ENCODE measurements around the gene APP.
A peak's percentile ranks its signal among the peaks of the same experiment; 100 is the strongest.

Gene APP

GRCh38 chr21:25931765-25932164 lies 238.8 kb downstream of the APP start:
- no peaks in the 10 kb centered on the region for H3K9me3 ChIP-seq (ENCODE audit: control insufficient read depth, low read length)
- H3K27ac ChIP-seq: no peak overlapping the region
- H3K4me3 ChIP-seq (ENCODE audit: low read depth, low read length): no peak overlapping the region
- no peak overlapping the region for H3K4me2 ChIP-seq (ENCODE audit: low read length)
- no peaks in the 10 kb centered on the region for H3K36me3 ChIP-seq (ENCODE audit: control insufficient read depth, insufficient read depth, low read length)
- H3K9ac ChIP-seq: no peak overlapping the region
- no peaks in the 10 kb centered on the region for H3K4me1 ChIP-seq
- no peaks in the 10 kb centered on the region for H3K79me2 ChIP-seq
- no peak overlapping the region for H2AFZ ChIP-seq
- TF ChIP-seq CTCF (IDR thresholded peaks at IDR 0.05): no peak
- no peaks in the 10 kb centered on the region for H3K27me3 ChIP-seq (ENCODE audit: control insufficient read depth, insufficient read depth, low read length)

- Histone ChIP-seq H3K36me3 (ENCODE audit: control insufficient read depth, insufficient read depth, low read length) (no peaks in the 10 kb centered on the region), H3K4me3 (ENCODE audit: low read depth, low read length) (no peak overlapping the region), H3K4me1 (no peaks in the 10 kb centered on the region), H3K4me2 (ENCODE audit: low read length) (no peak overlapping the region), H3K79me2 (no peaks in the 10 kb centered on the region), H2AFZ (no peak overlapping the region), H3K27me3 (ENCODE audit: control insufficient read depth, insufficient read depth, low read length) (no peaks in the 10 kb centered on the region), H3K9ac (no peak overlapping the region), H3K9me3 (ENCODE audit: control insufficient read depth, low read length) (no peaks in the 10 kb centered on the region), H3K27ac (no peak overlapping the region)
- no peak for TF ChIP-seq CTCF (IDR thresholded peaks at IDR 0.05)
These were observed 240.6 kb downstream of the APP start for GRCh38 chr21:25929856-25930520.

GRCh38 chr21:25927195-25927880 lies 243.2 kb downstream of the APP start:
- no peaks in the 10 kb centered on the region for H3K4me1 ChIP-seq
- H3K4me2 ChIP-seq (ENCODE audit: low read length): peak overlapping the region; percentile 41
- no peak overlapping the region for H3K9ac ChIP-seq
- peak overlapping the region; percentile 72 for H3K27ac ChIP-seq
- no peak overlapping the region for H3K4me3 ChIP-seq (ENCODE audit: low read depth, low read length)
- TF ChIP-seq CTCF (IDR thresholded peaks at IDR 0.05): no peak
- H3K79me2 ChIP-seq: no peaks in the 10 kb centered on the region
- no peaks in the 10 kb centered on the region for H3K27me3 ChIP-seq (ENCODE audit: control insufficient read depth, insufficient read depth, low read length)
- H3K9me3 ChIP-seq (ENCODE audit: control insufficient read depth, low read length): no peaks in the 10 kb centered on the region
- no peaks in the 10 kb centered on the region for H3K36me3 ChIP-seq (ENCODE audit: control insufficient read depth, insufficient read depth, low read length)
- no peak overlapping the region for H2AFZ ChIP-seq

- no peak overlapping the region for H3K4me2 ChIP-seq (ENCODE audit: low read length)
- H3K27me3 ChIP-seq (ENCODE audit: control insufficient read depth, insufficient read depth, low read length): no peaks in the 10 kb centered on the region
- no peaks in the 10 kb centered on the region for H3K36me3 ChIP-seq (ENCODE audit: control insufficient read depth, insufficient read depth, low read length)
- H2AFZ ChIP-seq: no peak overlapping the region
- no peaks in the 10 kb centered on the region for H3K4me1 ChIP-seq
- H3K9me3 ChIP-seq (ENCODE audit: control insufficient read depth, low read length): no peaks in the 10 kb centered on the region
- H3K27ac ChIP-seq: peak overlapping the region; percentile 72
- no peak overlapping the region for H3K4me3 ChIP-seq (ENCODE audit: low read depth, low read length)
- no peak overlapping the region for H3K9ac ChIP-seq
- no peak for TF ChIP-seq CTCF (IDR thresholded peaks at IDR 0.05)
- H3K79me2 ChIP-seq: no peaks in the 10 kb centered on the region
These were observed 244.6 kb downstream of the APP start for GRCh38 chr21:25925936-25926335.

All from parathyroid adenoma (tissue), 2 donors.